ENCODE measurements around the gene RCC1.

The RCC1 gene

DNA sequence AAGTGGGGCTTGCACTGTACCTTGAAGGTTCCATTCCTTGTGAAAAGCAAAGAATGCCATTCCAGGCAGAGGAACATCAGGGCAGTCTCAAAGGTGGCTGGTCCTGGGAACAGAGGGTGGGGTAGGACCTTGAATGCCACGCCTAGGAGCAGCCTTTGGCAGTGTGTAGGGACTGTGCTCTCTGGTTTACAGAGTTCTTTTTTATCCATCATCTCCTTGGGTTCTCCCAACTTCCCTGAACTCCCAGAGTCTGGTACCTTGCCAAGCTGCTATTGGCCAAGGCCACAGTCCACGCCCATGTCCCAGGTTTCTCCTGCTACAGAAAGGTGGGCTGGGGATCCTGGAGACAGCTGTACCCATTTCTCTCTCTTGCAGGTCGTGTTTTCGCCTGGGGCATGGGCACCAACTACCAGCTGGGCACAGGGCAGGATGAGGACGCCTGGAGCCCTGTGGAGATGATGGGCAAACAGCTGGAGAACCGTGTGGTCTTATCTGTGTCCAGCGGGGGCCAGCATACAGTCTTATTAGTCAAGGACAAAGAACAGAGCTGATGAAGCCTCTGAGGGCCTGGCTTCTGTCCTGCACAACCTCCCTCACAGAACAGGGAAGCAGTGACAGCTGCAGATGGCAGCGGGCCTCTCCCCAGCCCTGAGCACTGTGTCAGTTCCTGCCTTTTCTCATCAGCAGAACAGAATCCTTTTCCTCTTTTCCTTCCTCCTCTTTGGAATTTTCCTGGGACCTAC lies 31.8 kb downstream of the RCC1 start:
- no peak for TF ChIP-seq BACH2 (CRISPR knock-in tag; IDR thresholded peaks at IDR 0.05; ENCODE audit: borderline replicate concordance)
- no peak for TF ChIP-seq RARB (CRISPR knock-in tag; IDR thresholded peaks at IDR 0.05)
- TF ChIP-seq ZNF565 (CRISPR knock-in tag; conservative IDR thresholded peaks at IDR 0.05; ENCODE audit: low read depth), result no peak
- TF ChIP-seq, protein P1, sequence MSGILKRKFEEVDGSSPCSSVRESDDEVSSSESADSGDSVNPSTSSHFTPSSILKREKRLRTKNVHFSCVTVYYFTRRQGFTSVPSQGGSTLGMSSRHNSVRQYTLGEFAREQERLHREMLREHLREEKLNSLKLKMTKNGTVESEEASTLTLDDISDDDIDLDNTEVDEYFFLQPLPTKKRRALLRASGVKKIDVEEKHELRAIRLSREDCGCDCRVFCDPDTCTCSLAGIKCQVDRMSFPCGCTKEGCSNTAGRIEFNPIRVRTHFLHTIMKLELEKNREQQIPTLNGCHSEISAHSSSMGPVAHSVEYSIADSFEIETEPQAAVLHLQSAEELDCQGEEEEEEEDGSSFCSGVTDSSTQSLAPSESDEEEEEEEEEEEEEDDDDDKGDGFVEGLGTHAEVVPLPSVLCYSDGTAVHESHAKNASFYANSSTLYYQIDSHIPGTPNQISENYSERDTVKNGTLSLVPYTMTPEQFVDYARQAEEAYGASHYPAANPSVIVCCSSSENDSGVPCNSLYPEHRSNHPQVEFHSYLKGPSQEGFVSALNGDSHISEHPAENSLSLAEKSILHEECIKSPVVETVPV (CRISPR knock-in tag; IDR thresholded peaks at IDR 0.05), result no peak
- TF ChIP-seq TOX (CRISPR knock-in tag; IDR thresholded peaks at IDR 0.05; ENCODE audit: borderline replicate concordance), result no peak
- TF ChIP-seq ZC3H10 (CRISPR knock-in tag; IDR thresholded peaks at IDR 0.05), result no peak
- TF ChIP-seq ESRRG (CRISPR knock-in tag; IDR thresholded peaks at IDR 0.05), result no peak
- TF ChIP-seq ARNTL (CRISPR knock-in tag; IDR thresholded peaks at IDR 0.05; ENCODE audit: borderline replicate concordance, low read depth), result no peak
- no peak for TF ChIP-seq ZNF70 (CRISPR knock-in tag; IDR thresholded peaks at IDR 0.05)
- TF ChIP-seq, protein P2, sequence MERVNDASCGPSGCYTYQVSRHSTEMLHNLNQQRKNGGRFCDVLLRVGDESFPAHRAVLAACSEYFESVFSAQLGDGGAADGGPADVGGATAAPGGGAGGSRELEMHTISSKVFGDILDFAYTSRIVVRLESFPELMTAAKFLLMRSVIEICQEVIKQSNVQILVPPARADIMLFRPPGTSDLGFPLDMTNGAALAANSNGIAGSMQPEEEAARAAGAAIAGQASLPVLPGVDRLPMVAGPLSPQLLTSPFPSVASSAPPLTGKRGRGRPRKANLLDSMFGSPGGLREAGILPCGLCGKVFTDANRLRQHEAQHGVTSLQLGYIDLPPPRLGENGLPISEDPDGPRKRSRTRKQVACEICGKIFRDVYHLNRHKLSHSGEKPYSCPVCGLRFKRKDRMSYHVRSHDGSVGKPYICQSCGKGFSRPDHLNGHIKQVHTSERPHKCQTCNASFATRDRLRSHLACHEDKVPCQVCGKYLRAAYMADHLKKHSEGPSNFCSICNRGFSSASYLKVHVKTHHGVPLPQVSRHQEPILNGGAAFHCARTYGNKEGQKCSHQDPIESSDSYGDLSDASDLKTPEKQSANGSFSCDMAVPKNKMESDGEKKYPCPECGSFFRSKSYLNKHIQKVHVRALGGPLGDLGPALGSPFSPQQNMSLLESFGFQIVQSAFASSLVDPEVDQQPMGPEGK (CRISPR knock-in tag; IDR thresholded peaks at IDR 0.05; ENCODE audit: borderline replicate concordance), result no peak
- peak; percentile 44; the same call in 2 of the 3 replicates for ATAC-seq

DNA sequence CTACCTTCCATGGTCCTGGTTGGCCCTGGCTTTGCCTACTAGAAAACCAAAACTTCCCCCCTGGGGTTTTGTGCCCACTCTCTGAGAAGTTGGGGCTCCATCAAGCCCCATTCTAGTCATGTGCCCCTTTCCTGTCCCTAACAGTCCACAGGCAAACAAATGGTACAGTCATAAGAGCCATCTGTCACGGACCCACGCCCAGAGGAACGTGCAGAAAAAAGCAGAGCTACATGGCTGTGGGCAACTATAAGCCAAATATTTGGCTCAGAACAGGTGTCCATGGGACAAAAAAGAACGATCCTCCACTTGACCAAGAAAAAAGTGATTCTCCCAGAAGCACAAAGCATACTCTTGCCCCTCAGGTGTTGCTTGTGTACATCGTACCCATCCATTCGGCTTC lies 32.4 kb downstream of the RCC1 start:
- TF ChIP-seq, protein P1 (CRISPR knock-in tag; IDR thresholded peaks at IDR 0.05), result no peak
- TF ChIP-seq ZFP30 (CRISPR knock-in tag; IDR thresholded peaks at IDR 0.05) (no peak), SNAI2 (CRISPR knock-in tag; IDR thresholded peaks at IDR 0.05) (no peak), ZNF565 (CRISPR knock-in tag; conservative IDR thresholded peaks at IDR 0.05; ENCODE audit: low read depth) (no peak), ESRRG (CRISPR knock-in tag; IDR thresholded peaks at IDR 0.05) (no peak), ZFP3 (CRISPR knock-in tag; IDR thresholded peaks at IDR 0.05) (no peak), TCF4 (CRISPR knock-in tag; IDR thresholded peaks at IDR 0.05; ENCODE audit: borderline replicate concordance) (no peak), BACH2 (CRISPR knock-in tag; IDR thresholded peaks at IDR 0.05; ENCODE audit: borderline replicate concordance) (no peak), GLIS3 (CRISPR knock-in tag; IDR thresholded peaks at IDR 0.05) (no peak), OSR1 (CRISPR knock-in tag; IDR thresholded peaks at IDR 0.05) (no peak), ZNF70 (CRISPR knock-in tag; IDR thresholded peaks at IDR 0.05) (no peak), RARB (CRISPR knock-in tag; IDR thresholded peaks at IDR 0.05) (no peak), ARNTL (CRISPR knock-in tag; IDR thresholded peaks at IDR 0.05; ENCODE audit: borderline replicate concordance, low read depth) (no peak), TOX (CRISPR knock-in tag; IDR thresholded peaks at IDR 0.05; ENCODE audit: borderline replicate concordance) (no peak), CSDC2 (CRISPR knock-in tag; IDR thresholded peaks at IDR 0.05) (no peak), ZC3H10 (CRISPR knock-in tag; IDR thresholded peaks at IDR 0.05) (no peak)
- TF ChIP-seq, protein P3, sequence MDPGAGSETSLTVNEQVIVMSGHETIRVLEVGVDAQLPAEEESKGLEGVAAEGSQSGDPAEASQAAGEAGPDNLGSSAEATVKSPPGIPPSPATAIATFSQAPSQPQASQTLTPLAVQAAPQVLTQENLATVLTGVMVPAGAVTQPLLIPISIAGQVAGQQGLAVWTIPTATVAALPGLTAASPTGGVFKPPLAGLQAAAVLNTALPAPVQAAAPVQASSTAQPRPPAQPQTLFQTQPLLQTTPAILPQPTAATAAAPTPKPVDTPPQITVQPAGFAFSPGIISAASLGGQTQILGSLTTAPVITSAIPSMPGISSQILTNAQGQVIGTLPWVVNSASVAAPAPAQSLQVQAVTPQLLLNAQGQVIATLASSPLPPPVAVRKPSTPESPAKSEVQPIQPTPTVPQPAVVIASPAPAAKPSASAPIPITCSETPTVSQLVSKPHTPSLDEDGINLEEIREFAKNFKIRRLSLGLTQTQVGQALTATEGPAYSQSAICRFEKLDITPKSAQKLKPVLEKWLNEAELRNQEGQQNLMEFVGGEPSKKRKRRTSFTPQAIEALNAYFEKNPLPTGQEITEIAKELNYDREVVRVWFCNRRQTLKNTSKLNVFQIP (CRISPR knock-in tag; IDR thresholded peaks at IDR 0.05; ENCODE audit: borderline replicate concordance, low read depth), result no peak
- TF ChIP-seq, protein P2 (CRISPR knock-in tag; IDR thresholded peaks at IDR 0.05; ENCODE audit: borderline replicate concordance), result no peak
- TF ChIP-seq, protein P4, sequence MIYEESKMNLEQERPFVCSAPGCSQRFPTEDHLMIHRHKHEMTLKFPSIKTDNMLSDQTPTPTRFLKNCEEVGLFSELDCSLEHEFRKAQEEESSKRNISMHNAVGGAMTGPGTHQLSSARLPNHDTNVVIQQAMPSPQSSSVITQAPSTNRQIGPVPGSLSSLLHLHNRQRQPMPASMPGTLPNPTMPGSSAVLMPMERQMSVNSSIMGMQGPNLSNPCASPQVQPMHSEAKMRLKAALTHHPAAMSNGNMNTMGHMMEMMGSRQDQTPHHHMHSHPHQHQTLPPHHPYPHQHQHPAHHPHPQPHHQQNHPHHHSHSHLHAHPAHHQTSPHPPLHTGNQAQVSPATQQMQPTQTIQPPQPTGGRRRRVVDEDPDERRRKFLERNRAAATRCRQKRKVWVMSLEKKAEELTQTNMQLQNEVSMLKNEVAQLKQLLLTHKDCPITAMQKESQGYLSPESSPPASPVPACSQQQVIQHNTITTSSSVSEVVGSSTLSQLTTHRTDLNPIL (CRISPR knock-in tag; IDR thresholded peaks at IDR 0.05; ENCODE audit: low read depth), result no peak
- ATAC-seq, result no peak
